B cell (primary cell): Measurements from ENCODE around the gene SCN8A. TPM values are rescaled to one million over a fixed set of nuclear protein-coding genes. Genes with fewer than 3 reads are reported as not detected.
A peak's percentile ranks its signal among the peaks of the same experiment; 100 is the strongest.

Experiments used
- ATAC-seq: fragments of 200-7000 bp; cut with Tn5 transposase; one replicate; pipeline ENCODE4 v1.10.0; 2021; ENCODE audit warnings: low read depth, mild to moderate bottlenecking, moderate number of reproducible peaks, moderate library complexity
- CTCF ChIA-PET: fragments of 350-600 bp; sonication (Branson Sonifier 250); formaldehyde crosslinking; loops from one replicate; lab custom pipeline; 2021; ENCODE audit warnings: antibody characterized with exemption, inconsistent platforms; lab: Charles Lee
- POLR2A ChIA-PET: fragments of 350-600 bp; sonication (Branson Sonifier 250); formaldehyde crosslinking; loops from one replicate; lab custom pipeline; 2021; ENCODE audit warnings: antibody characterized with exemption; lab: Charles Lee
- DNase-seq: peaks from one replicate; pipeline ENCODE4 v3.0.0; 2013
- H2AFZ ChIP-seq: 2 replicates; pipeline ENCODE4 v1.6.1; 2012; ENCODE audit warnings: mild to moderate bottlenecking, low read depth, low read length; ENCODE audit not compliant: insufficient read depth, poor library complexity, severe bottlenecking
- H3K27ac ChIP-seq, 2 donors: 1 replicate in 1 of 2; 2 replicates in 1 of 2; pipeline ENCODE4 v1.5.1; 2012 to 2013; ENCODE audit warnings: low read length in 2 of 2, mild to moderate bottlenecking in 2 of 2, moderate library complexity in 1 of 2
- H3K27me3 ChIP-seq, 4 experiments: fragments of 200-600 bp in 1 of 4; sonication (generic) in 1 of 4; replicated peaks in 1 of 4; 1 replicate in 2 of 4; 2 replicates in 2 of 4; pipeline versions ENCODE4 v1.6.1 to v1.7.0; 2013 to 2016; ENCODE audit warnings: low read length in 3 of 4, mild to moderate bottlenecking in 2 of 4, mixed read lengths in 1 of 4, moderate library complexity in 1 of 4; ENCODE audit not compliant: insufficient read depth in 4 of 4, control insufficient read depth in 3 of 4; ENCODE audit errors: control extremely low read depth in 1 of 4
- H3K36me3 ChIP-seq, 2 experiments: replicated peaks in 1 of 2; 1 replicate in 1 of 2; 2 replicates in 1 of 2; pipeline versions ENCODE4 v1.6.1 to v1.7.1; 2013; ENCODE audit warnings: low read length in 1 of 2; ENCODE audit not compliant: insufficient read depth in 2 of 2, control insufficient read depth in 1 of 2; ENCODE audit errors: control extremely low read depth in 1 of 2, extremely low read depth in 1 of 2
- H3K4me1 ChIP-seq, 2 donors: fragments of 200-600 bp in 1 of 2; sonication (generic) in 1 of 2; 1 replicate in 1 of 2; 2 replicates in 1 of 2; pipeline versions ENCODE4 v1.5.1 to v1.6.1; 2013 to 2017; ENCODE audit warnings: low read length in 2 of 2; ENCODE audit not compliant: control insufficient read depth in 2 of 2, insufficient read depth in 2 of 2
- H3K4me2 ChIP-seq: replicated peaks from 2 replicates; pipeline ENCODE3; 2012; ENCODE audit warnings: mild to moderate bottlenecking, low read depth, low read length; ENCODE audit not compliant: poor library complexity, severe bottlenecking
- H3K4me3 ChIP-seq, 5 experiments: fragments of 200-600 bp in 1 of 5; sonication (generic) in 1 of 5; 1 replicate in 3 of 5; 2 replicates in 2 of 5; pipeline versions ENCODE4 v1.5.1 to v1.7.0; 2011 to 2016; ENCODE audit warnings: low read length in 4 of 5, mild to moderate bottlenecking in 4 of 5, low read depth in 2 of 5, control low read depth in 1 of 5, moderate library complexity in 1 of 5; ENCODE audit not compliant: insufficient read depth in 1 of 5; ENCODE audit errors: control extremely low read depth in 1 of 5, extremely low read depth in 1 of 5
- H3K79me2 ChIP-seq: fragments of 200-600 bp; sonication (generic); one replicate; pipeline ENCODE4 v1.6.0; 2016; ENCODE audit warnings: low read length; ENCODE audit not compliant: control insufficient read depth, insufficient read depth
- H3K9ac ChIP-seq: fragments of 200-600 bp; sonication (generic); 2 replicates; pipeline ENCODE4 v1.6.1; 2017; ENCODE audit warnings: mild to moderate bottlenecking, low read length, moderate library complexity
- H3K9me3 ChIP-seq, 3 donors: one replicate each; pipeline versions ENCODE4 v1.6.1 to v1.7.1; 2013; ENCODE audit warnings: low read length in 2 of 3; ENCODE audit not compliant: control insufficient read depth in 2 of 3, insufficient read depth in 1 of 3; ENCODE audit errors: control extremely low read depth in 1 of 3
- H4K20me1 ChIP-seq: 2 replicates; pipeline ENCODE4 v1.6.0; 2012; ENCODE audit warnings: mild to moderate bottlenecking, low read length; ENCODE audit not compliant: insufficient read depth, control insufficient read depth, poor library complexity, severe bottlenecking
- H3K27ac Mint-ChIP-seq: one replicate; pipeline ENCODE4 v1.8.0; 2021; ENCODE audit warnings: mixed read lengths
- H3K27me3 Mint-ChIP-seq: one replicate; pipeline ENCODE4 v1.8.0; 2021; ENCODE audit warnings: mixed read lengths
- H3K4me1 Mint-ChIP-seq: one replicate; pipeline ENCODE4 v1.8.0; 2021; ENCODE audit warnings: mixed read lengths
- H3K4me3 Mint-ChIP-seq: one replicate; pipeline ENCODE4 v1.8.0; 2021; ENCODE audit warnings: mixed read lengths
- H3K9me3 Mint-ChIP-seq: one replicate; pipeline ENCODE4 v1.8.0; 2022; ENCODE audit warnings: mixed read lengths; ENCODE audit not compliant: insufficient read depth
- CTCF ChIP-seq: fragments of 200-600 bp; IDR thresholded peaks from one replicate; pipeline ENCODE4 v1.8.0; 2022; ENCODE audit warnings: antibody characterized with exemption, mild to moderate bottlenecking
- EZH2 ChIP-seq: IDR thresholded peaks from 2 replicates; pipeline ENCODE4 v1.6.1; 2012; ENCODE audit warnings: borderline replicate concordance, low read depth, mild to moderate bottlenecking, moderate library complexity, low read length; ENCODE audit not compliant: insufficient read depth, poor library complexity, severe bottlenecking
- WGBS: methylation state at CpG from one replicate; pipeline ENCODE4 v1.1.5; 2013; ENCODE audit warnings: missing lambda C conversion rate; ENCODE audit not compliant: insufficient coverage; 5-methylcytosine and 5-hydroxymethylcytosine counted together
- intact Hi-C: fragments of 100-400 bp; cut with micrococcal nuclease; formaldehyde crosslinking; loops from one replicate; pipeline ENCODE4 v1.10.0; 2022
- polyA plus RNA-seq: library from polyadenylated mRNA; depleted of rRNA; stranded (reverse); fragments of >200 nt; gene quantifications from 2 replicates; pipeline ENCODE4 v1.2.3, GENCODE V29; 2012
- total RNA-seq, 2 donors: library from RNA; stranded (reverse); fragments of 120-200 nt in 1 of 2; gene quantifications; 1 replicate in 1 of 2; 2 replicates in 1 of 2; pipeline versions ENCODE4 v1.2.3 to v1.2.4, GENCODE V29; 2013 to 2022

The SCN8A gene
- total and polyA plus RNA-seq, 2 donors (not counting 1 experiment from before 2014, with no cell fraction given), result 0.78 to 1.0 TPM

GRCh38 chr12:51820526-51821439, 229.8 kb downstream of the SCN8A start:
- no peaks in the 10 kb centered on the region for H3K36me3 ChIP-seq
- peaks cover 0 to 40% (median 6%) of the 10 kb centered on the region in 4 experiments for H3K27me3 ChIP-seq
- H3K4me3 Mint-ChIP-seq, result peak overlapping the region; percentile 66
- ChIA-PET POLR2A (interaction anchor here (0.9 to 1.5 kb wide), 2 partner anchors 54 to 249 kb away, joined by 3 read pairs; partner anchors contain the start of gene ATG101), CTCF (interaction anchor here (0.7 to 1.6 kb wide), 11 partner anchors 8 to 288 kb away, joined by 3 to 7 read pairs (median 3); no protein-coding TSS in a partner anchor)
- no peaks in the 10 kb centered on the region for H3K9me3 ChIP-seq
- peak overlapping the region; percentile 90 for H3K4me2 ChIP-seq
- H3K9me3 Mint-ChIP-seq, result no peaks in the 10 kb centered on the region
- peaks cover 36% of the 10 kb centered on the region for H3K27me3 Mint-ChIP-seq
- H3K4me1 Mint-ChIP-seq, result peaks cover 9% of the 10 kb centered on the region
- no peaks in the 10 kb centered on the region for H3K79me2 ChIP-seq
- H3K27ac ChIP-seq, result peak overlapping the region; percentile 64
- intact Hi-C loops, result no loop called here
- peak; percentile 88 for ATAC-seq
- peak overlapping the region; percentile 69 for H3K9ac ChIP-seq
- H2AFZ ChIP-seq, result peak overlapping the region; percentile 89
- peak overlapping the region in 4 of 5 experiments; percentile 64 to 75 (median 67) for H3K4me3 ChIP-seq
- TF ChIP-seq EZH2 (no peak), CTCF (peak; percentile 41)
- WGBS, result 2% methylated on average over 113 of the region's 113 CpGs
- peak; percentile 87 for DNase-seq
- H4K20me1 ChIP-seq, result no peaks in the 10 kb centered on the region
- peaks cover 4 to 9% of the 10 kb centered on the region in 2 donors for H3K4me1 ChIP-seq
- no peak overlapping the region for H3K27ac Mint-ChIP-seq
